Astrocyte of the spinal cord (primary cell): ENCODE results near the gene GRSF1.
"Not testable (repeated sequence)": the region's sequence is repeated elsewhere in the genome, so short reads cannot be mapped to it uniquely, and the experiment has no call there.

ENCODE experiments used
- DNase-seq: peaks from one replicate; pipeline ENCODE4 v3.0.0; 2011; ENCODE audit warnings: low read depth, low spot score
- H3K4me3 ChIP-seq: 2 replicates; pipeline ENCODE4 v1.5.1; 2011; ENCODE audit warnings: low read depth, mild to moderate bottlenecking, low read length, moderate library complexity
- in situ Hi-C: cut with HindIII; loops from 2 replicates; pipeline ENCODE4 v1.10.0; 2017; ENCODE audit warnings: low sequenced_read_pairs
- TF ChIP-seq, protein P1 (sequence below): IDR thresholded peaks from 2 replicates; pipeline ENCODE4 v1.5.1; 2012; ENCODE audit warnings: low read depth, mild to moderate bottlenecking, low read length, inconsistent platforms

GRSF1 gene

DNA sequence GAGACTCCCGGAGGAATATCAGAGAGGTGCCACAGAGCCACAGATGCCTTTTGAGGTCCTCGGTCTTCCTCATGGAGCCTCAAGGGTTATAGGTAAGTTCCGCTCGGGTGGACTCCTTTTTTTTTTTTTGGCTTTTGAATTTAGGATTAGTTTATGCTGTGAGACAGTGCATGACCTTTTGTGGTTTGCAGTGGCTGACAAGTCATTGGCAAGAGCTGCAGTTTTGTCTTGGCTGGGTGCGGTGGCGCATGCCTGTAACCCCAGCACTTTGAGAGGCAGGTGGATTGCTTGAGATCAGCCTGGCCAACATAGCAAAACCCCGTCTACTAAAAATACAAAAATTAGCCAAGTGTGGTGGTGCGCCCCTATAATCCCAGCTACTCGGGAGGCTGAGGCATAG lies 4.5 kb upstream of the GRSF1 start:
- DNase-seq, result no peak
- TF ChIP-seq, protein P1, sequence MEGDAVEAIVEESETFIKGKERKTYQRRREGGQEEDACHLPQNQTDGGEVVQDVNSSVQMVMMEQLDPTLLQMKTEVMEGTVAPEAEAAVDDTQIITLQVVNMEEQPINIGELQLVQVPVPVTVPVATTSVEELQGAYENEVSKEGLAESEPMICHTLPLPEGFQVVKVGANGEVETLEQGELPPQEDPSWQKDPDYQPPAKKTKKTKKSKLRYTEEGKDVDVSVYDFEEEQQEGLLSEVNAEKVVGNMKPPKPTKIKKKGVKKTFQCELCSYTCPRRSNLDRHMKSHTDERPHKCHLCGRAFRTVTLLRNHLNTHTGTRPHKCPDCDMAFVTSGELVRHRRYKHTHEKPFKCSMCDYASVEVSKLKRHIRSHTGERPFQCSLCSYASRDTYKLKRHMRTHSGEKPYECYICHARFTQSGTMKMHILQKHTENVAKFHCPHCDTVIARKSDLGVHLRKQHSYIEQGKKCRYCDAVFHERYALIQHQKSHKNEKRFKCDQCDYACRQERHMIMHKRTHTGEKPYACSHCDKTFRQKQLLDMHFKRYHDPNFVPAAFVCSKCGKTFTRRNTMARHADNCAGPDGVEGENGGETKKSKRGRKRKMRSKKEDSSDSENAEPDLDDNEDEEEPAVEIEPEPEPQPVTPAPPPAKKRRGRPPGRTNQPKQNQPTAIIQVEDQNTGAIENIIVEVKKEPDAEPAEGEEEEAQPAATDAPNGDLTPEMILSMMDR, result no peak
- in situ Hi-C loops, result no loop called here
- H3K4me3 ChIP-seq, result no peak overlapping the region

DNA sequence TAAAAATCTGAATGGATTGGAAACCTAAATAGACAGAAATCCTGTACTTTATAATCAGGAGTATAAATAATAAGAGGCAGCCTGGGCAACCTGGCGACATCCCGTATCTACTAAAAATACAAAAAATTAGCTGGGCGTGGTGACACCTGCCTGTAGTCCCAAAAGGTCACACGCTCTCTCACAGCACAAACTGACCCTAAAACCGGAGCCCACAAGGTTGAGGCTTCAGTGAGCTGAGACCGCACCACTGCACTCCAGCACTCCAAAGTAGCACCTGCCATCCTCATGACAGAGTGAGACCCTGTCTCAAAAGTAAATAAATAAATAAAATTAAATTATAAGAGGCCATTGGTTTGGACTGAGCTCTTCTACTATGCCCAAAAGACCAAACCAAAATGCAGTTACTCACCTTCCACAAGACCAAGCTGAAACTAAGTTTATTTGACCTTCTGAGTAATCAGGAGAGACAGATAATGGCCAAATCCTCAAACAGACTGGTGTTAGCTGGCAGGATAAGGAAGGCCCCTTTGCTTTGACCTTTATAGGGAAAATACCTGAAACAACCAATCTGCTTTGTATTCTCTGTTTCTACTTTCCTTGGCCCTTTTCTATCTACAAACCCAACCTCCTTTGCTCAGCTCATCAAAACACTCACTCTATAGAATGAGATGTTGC lies 3.2 kb upstream of the GRSF1 start:
- in situ Hi-C loops, result no loop called here
- TF ChIP-seq, protein P1, result no peak
- H3K4me3 ChIP-seq, result no peak overlapping the region
- no peak for DNase-seq

DNA sequence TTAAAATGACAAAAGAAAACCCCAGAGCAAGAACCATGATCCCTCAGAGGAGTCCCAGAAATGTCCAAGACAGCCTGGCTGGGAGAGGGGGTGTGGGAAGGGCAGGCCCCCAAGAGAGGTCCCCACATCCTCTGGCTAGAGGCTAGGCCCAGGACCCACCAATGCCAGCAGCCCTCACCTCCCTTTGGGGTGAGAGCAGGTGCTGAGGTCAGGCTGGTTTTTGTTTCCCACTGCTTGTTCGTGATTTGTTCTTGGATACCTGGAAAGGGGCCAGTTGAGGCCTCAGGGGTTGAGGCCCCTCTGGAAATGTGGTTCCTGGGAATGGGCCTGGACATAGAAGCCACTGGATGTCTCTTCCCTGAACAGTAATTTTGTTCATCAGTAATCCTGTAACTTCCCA lies 2.3 kb upstream of the GRSF1 start:
- TF ChIP-seq, protein P1, result no peak
- in situ Hi-C loops, result no loop called here
- no peak for DNase-seq
- H3K4me3 ChIP-seq, result no peak overlapping the region

DNA sequence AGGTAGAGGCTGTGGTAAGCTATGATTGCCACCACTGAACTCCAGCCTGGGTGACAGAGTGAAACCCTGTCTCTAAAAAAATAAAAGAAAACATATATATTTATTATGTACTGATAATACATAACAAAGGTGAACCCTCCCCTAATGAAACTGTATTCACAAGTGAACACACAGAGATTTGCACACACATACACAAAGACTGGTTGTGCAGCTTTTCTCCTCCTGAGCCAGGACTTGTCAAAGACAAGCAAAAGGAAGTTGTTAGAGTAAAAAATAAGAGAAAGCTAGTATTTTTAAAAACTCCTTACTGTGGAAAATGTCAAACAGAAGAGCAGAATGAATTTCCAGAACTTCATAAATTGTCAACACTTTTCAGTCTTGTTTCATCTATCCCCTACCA lies 1.5 kb upstream of the GRSF1 start:
- DNase-seq, result no peak

DNA sequence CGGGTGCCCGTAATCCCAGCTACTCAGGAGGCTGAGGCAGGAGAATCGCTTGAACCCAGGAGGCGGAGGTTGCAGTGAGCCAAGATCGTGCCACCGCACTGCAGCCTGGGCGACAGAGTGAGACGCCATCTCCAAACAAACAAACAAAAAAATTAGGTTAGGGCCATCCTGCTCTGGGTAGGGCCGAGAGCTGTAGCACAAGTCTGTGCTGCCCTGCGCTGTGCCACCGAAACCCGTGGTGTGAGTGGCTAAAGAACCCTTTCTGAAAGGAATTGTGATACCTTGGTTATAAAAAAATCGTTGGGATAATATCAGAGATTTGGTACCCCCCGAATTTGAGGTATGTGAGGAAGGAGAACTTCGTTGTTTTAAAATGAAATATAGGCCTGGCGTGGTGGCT lies 941 bp upstream of the GRSF1 start:
- DNase-seq, H3K4me3 ChIP-seq, in situ Hi-C loops: not testable (repeated sequence)

More for the DNA sequence above, 1.5 kb upstream of the GRSF1 start:
- H3K4me3 ChIP-seq, result no peak overlapping the region
- in situ Hi-C loops, result no loop called here
- TF ChIP-seq, protein P1, result no peak

DNA sequence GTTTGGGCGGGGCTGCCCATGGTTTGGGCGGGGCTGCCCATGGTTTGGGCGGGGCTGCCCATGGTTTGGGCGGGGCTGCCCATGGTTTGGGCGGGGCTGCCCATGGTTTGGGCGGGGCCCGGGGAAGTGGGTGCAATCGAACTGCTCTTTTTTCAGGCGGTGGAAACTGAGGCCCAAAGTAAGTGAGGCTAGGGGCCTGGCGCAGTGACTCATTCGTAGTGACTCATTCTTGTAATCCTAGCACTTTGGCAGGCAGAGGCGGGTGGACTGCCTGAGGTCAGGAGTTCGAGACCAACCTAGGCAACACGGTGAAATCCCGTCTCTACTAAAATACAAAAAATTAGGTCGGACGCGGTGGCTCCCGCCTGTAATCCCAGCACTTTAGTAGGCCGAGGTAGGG lies 447 bp upstream of the GRSF1 start:
- in situ Hi-C loops, H3K4me3 ChIP-seq: not testable (repeated sequence)
- peak; percentile 44 for DNase-seq

DNA sequence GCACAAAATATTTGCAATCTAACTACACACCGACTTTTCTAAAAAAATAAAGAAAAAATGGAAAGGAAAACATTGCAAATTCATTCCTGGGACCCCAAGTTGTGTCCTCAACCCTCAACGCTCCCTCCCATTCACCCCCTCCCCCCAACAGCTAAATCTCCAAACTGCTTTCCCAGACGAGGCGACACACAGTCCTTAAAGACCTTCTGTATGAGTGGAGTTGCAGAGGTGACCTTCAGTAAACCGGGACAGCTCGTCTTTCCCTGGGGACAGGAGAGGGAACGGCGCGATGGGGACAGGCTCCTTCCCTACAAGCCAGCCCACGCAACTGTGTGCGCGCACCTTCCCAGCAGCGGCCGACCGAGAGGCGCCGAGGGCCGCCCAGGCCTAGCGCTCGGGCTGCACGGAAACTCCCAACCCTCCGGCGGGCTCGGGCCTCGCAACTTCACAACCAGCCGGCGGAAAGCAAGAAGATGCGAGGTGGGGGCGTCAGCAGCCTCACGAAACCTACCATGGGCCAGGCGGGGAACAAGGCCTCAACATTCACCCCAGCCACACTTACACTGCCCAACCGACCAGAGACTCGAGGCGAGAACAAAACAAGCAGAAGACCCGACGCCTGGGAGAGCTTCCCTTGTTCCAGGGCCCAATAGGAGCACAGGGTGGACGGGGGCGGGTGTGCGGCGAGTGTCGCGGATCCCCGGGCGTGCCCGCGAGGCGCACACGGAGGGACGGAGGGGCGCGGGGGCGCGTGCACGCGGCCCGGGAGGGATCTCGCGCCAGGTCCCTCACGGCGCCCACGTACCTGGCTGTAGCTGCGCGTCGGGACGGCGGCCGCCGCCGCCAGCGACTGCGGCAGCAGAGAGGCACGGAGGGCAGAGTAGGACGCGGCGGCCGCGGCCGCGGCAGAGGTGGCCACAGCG lies 763 bp downstream of the GRSF1 start:
- in situ Hi-C loops, result no loop called here
- peak; percentile 56 for DNase-seq
- TF ChIP-seq, protein P1, result no peak
- peak overlapping the region; percentile 84 for H3K4me3 ChIP-seq
